Renal cortical epithelial cell (primary cell): ENCODE data around the gene BORCS6. TPM values are rescaled to one million over a fixed set of nuclear protein-coding genes. Genes with fewer than 3 reads are reported as not detected.

ENCODE experiments used
- DNase-seq: peaks from one replicate; pipeline ENCODE4 v3.0.0-alpha.2; 2011; ENCODE audit warnings: low read depth
- total RNA-seq: library from RNA; depleted of rRNA; stranded (reverse); fragments of >200 nt; gene quantifications from 2 replicates; pipeline ENCODE4 v1.2.3, GENCODE V29; 2014

BORCS6 gene
- total RNA-seq, 1 donor from 2014 or later: 11.5 TPM

DNA sequence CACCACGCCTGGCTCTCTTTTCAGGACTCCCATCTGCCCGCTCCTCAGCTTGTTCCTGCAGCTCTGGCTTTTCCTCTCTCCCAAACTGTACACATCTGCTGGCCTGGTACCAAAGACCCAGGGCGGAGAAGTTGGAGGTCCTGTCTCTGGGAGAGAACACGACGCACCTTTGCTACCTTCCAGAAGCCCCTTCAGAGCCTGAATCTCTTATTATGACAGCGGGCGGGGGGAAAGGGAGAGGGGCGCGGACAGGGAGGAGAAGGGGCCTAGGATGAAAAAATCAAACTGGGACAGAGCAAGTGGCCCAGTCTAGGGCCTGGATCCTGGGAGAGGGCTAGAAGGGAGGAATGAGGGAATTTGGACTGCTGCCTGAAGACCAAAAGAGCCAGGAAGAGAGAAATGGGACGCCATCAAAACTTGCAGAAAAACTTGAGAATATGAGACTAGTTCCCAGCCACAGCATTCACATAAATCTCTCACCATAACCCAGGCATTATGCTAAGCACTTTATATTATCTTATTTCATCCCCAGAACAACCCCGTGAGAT is 35.3 kb downstream of the BORCS6 start:
- DNase-seq: no peak

DNA sequence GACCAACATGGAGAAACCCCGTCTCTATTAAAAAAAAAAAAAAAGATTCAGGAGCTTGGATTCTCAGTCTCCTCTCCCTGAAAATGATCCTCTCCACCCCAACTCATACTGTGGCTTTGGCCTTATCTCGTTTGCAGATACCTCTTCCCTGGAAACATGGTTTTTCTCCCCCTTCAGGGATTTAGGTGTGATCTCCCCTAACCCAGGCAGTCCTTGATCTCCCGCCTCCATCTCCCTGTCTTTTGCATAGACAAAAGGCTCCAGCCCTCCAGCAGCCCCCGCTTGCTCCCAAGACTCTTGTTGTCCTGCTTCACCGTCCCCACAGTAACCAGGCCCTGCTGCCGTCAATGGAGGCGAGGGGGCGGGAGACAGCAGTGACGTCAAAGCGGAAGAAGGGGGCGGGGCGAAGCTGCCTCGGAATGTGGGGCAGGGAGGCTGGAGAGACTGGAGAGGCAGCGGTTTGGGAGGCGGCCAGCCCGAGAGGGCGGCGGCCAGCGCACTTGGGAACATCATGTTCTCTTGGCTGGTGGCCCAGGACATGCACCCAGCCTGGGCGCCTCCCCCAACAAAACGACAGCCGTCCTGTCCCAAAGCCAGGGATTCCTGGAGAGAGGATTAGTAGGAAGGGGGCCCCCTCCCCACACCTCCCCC is 35.9 kb downstream of the BORCS6 start:
- peak; percentile 95 for DNase-seq

DNA sequence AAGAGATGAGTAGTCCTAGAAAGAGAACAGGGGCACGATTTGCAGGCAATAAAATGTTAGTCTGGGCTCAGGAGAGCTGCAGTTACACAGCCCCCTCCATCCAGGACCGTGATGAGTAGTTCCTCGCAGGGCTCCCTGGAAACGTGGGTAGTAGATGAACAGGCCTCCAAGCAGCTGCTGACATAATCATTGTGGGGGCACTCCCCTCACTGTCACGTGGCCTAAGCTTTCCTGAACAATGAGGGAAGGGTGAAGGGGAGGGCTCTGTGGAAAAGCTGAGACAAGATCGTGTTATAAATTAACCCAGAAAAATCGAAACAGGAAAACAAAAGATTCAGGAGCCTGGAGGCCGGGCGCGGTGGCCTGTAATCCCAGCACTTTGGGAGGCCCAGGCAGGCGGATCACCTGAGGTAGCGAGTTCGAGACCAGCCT is 36.4 kb downstream of the BORCS6 start:
- DNase-seq: peak; percentile 99

DNA sequence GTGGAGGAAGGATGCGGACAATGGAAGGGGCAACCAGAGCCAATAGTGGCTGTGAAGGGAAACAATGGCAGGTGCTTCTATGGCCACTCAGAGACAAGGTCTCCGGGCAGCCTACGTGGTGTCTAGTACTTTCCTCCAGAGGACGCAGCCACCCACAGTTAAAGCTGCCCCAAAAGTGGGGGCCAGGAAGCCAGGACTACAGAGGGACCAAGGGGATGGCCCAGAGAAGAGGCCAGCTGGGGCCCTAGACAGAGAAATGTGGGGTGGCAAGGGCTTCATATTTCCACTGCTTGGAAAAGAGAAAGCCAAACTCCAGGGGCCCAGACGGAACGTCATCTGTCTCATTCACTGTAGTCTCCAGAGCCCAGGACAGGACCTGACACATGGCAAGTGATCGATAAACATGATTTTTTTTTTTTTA is 36.9 kb downstream of the BORCS6 start:
- no peak for DNase-seq

DNA sequence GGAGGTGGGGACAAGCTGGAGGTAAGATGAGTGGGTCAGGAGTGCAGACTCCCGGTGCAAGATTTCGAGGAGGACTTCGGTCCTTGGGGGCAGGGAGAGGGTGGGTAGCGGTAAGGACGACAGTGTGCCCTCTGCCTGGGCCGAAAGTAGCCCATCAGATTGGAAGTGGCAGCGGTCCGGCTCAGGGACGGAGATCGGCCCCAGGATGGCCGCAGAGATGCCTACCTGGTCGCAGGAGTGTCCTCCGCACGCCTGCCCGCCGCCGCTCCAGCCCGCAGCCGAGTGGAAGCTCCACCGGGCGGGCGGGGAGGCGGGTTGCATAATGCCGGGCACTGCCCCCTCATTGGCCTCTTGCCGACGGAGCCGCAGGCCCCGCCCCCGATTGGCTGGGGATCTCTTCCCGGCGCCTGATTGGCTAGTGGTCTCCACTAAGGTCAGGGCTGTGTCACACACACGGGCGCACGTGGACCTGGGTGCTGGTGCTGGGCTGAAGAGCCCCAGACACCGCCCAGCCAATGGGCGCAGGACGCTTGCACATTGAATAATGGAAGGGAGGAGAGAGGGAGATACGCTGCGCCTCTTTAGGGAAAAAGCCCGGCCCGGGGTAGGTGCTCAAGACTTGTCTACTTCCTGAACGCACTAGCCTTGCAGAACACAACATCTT is 37.7 kb downstream of the BORCS6 start, which contains the start of gene PER1:
PER1 (minus strand) TSS at position 293 of the 664 bp plus-strand sequence. CDS start 1,698 bp downstream, outside the sequence.
- DNase-seq: peak; percentile 90

DNA sequence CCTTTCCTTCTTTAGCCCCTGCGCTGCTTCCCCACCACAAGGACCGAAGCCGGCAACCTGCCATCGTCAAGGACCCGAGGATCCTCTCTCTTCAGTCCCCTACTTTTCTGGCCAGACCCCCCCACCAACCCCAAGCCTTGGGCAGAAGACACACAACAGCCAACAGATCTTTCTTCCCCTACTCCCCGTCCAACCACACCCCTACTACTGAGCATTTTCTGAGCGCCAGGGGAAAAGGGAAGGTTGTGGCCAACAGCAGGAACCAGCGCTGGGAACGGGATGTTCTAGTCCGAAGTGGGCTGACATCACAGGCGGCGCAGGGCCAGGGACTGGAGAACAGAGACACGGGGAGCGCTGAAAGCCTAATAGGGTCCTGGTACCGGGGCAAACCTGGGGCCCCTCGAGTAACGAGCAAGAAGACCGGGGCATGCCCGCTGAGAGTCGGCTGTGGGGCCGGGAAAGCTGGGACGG is 38.3 kb downstream of the BORCS6 start:
- DNase-seq: peak; percentile 26

DNA sequence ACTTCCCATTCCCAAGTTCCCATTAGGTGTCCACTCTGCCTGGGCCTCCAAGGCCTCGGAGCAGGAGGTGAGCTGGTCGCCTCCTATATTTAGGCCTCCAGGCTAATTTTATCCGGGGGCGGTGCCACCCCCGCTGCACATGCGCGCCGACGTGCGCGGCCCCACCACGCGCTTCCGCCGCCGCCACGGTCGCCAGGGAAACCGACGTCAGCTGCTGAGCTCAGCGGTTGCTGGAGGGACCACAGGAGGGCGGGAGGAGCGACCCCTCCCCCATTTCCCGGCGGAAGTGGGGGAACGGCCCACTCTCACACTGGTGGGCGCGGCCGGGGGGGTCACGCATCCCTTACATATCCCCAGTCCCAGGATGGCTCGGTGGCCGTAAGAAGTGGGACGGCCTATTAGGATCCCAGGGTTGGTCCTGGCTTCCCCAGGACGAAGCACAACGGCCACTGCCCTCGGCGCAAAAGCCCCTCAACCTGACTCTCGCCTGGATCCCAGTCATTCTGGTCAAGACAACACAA is 38.8 kb downstream of the BORCS6 start:
- peak; percentile 62 for DNase-seq

DNA sequence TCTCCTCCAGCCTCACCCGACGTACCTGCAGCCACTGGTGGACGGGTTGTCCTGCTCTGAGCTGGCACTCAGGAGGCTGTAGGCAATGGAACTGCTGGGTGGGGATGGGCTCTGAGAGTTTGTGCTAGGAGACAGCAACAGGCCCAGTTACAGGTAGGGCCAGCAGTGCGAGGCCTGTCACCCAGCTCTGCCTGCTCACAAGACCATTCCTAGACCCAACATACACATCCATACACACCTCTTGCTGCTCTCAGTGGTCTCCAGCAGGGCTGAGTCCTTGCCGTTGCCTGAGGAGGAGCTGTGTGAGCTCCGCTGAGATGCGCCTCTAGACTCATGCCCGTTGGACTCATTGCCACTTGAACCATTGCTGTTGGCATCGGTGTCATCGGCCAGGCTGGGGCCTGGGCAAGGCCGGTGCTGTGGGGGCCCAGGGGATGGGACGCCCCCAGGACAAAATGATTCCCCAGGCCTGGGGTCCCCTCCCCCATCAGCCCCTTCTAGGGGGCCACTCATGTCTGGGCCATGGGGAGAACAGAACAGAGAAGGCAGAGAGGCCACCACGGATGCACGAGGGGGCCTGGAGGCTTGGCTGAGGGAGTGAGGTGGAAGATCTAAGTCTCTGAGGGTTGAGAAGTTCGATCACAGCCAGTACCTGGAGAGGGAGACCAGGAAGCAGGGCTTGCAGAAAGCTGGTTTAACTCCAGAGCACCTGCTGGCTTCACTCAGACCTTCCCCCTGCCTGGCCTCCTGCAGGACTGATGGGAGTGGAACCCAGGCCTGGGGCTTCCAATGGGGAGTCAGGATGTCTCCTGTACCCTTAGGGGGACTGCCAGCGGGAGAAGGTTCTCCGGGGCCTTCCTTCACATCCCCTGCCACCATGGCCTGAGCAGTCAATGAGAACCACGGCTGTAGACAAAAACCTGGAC is 39.5 kb downstream of the BORCS6 start:
- DNase-seq: no peak

DNA sequence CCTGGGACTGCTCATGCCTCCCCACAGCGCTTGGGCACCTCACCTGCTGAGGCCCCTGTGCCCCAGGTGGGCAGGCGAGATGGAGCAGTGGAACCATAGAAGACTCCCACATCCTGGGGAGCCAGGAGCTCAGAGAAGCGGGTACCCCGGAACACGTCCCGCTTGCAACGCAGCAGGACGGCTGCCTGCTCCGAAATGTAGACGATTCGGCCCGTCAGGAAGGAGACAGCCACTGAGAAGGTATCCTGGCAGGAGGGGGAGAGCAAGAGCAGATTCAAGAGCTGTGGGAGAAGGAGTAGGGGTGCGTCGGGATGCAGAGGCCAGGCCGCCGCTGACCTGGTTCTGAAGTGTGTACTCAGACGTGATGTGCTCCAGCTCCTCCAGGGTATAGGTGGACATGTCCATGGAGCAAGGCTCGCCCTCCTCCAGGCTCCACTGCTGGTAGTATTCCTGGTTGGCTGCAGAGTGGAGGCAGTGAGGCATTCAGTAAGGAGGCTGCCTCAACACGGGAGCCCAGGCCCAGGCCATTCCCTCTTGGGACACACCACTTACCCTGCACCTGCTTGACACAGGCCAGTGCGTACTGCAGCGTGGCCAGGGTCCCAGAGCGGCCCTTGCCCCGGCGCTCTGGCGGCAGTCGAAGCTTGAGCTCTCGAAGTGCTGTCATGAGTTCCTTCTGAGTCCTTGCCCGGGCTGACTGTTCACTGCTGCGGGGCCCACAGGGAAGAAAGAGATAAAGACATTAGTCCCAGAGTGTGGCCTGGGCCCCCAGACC is 40.4 kb downstream of the BORCS6 start:
- DNase-seq: no peak

DNA sequence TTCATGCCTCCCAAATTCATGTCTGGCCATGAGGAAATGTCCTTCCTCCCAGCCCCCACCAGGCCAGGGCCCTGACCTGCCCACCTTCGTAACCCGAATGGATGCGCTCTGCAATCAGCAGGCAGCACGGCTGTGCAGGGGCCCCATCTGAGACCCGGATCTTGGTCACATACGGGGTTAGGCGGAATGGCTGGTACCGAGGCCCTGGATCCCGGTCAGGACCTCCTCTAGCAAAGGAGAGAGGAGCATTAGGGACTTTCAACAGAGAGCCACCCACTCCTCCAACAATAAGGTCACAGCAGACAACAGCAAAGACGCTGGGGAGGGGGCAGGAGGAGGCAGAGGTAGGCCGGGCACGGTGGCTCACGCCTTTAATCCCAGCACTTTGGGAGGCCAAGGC is 41.4 kb downstream of the BORCS6 start:
- DNase-seq: no peak

DNA sequence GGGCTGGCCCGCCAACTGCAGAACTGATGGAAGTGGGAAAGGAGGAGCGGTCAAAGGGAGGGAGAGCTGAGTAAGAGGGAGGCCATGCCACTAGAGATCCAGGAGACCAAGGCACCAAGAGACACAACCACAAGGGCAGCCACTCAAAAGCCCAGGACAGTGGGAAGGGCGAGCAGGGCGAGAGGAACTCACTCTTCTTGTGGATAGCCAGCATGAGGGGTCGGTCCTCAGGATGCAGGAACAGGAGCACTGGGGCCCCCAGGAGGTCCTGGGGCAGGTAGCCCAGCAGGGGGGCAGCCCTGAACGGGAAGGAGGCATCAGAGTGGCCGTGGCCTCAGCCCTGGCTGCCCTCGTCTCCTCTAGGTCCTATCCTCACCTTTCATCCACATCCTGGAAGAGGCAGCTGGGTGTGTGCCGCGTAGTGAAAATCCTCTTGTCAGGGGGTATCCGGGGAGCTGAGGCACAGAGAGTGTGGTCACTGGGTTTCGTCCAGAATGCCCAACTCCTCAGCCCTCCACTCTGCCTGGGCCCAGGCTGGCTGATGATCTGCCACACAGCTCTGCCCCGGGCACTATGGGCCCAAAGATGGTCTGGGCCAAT is 42.1 kb downstream of the BORCS6 start:
- DNase-seq: no peak

DNA sequence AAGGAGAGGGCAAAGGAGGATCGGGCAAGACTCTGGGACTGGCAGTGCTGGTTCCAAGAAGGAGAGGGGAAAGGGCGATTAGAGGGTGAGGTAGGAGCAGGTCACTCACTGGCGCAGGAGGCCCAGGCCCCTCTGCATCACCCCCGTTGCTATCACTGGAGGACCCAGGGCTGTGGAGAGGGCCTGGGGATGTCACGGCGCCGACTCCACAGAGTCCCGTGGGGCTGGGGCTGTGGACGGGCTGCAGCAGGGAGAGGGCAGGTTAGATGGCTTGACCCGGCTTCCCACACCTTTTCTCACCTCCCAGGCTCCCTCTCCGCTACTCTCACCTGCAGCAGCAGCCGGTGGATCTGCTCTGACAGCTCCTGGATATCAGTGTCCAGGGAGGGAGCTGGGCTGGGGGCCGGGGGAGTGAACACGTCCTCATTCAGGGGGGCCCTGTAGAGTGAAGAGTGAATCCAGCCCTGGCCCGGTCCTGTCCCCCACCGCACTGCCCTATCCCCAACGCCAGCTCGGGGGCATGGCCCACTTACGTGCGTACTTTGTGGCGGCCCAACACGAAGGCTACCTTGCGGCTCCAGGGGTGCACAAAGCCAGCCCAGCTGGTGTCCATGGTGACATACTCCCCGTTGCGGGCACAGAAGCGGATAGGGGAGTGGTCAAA is 42.7 kb downstream of the BORCS6 start:
- no peak for DNase-seq

DNA sequence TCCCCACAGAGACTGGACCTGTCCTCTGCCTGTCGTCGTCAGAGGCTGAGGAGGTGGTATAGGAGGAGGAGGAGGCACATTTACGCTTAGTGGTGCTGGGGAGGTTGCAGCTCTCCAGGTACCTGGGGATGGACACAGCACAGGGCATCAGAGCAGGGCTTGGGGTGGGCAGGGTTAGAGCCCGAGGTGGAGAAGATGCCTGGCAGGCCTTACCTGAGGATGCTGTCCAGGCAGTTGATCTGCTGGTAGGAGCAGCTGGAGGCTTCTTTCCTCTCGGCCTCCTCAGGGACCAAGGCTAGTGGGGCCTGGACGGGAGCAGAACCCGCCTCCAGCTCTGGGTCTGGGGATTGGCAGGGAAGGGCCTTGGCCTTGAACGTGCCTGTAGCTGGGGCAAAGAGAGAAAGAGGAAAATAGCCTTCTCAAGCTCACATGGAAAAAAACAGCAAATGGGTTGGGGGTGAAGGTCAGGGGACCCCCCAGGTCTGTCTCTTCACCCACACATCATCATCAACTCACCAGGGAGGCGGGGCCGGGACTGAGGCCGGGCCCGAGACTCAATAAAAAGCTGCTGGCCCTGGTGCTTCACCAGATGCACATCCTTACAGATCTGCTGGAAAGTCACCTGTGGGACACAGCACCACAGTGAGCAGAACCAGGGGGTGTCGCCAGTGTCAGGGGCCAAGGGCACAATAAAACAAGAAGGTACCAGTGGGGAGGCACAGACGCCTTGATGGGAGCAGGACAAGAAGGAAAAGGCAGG is 43.4 kb downstream of the BORCS6 start:
- DNase-seq: no peak

DNA sequence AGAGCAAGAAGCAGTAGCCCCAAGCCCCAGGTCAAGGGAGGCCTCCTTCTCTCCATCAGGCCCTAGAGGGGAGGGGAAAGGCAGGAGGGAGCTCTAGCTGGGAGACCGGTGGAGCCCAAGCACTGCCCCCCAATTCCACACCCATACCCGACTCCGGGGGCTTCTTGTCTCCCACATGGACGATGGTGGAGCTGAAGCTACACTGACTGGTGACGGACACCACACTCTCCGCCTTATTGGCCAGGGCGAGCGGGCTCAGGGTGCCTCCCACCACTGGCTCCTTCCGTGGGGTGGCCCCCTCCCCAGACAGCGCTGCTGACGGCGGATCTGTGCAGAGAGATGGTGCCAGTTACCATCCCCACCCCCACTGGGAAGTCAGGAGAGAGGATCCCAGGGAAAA is 44.2 kb downstream of the BORCS6 start:
- no peak for DNase-seq

DNA sequence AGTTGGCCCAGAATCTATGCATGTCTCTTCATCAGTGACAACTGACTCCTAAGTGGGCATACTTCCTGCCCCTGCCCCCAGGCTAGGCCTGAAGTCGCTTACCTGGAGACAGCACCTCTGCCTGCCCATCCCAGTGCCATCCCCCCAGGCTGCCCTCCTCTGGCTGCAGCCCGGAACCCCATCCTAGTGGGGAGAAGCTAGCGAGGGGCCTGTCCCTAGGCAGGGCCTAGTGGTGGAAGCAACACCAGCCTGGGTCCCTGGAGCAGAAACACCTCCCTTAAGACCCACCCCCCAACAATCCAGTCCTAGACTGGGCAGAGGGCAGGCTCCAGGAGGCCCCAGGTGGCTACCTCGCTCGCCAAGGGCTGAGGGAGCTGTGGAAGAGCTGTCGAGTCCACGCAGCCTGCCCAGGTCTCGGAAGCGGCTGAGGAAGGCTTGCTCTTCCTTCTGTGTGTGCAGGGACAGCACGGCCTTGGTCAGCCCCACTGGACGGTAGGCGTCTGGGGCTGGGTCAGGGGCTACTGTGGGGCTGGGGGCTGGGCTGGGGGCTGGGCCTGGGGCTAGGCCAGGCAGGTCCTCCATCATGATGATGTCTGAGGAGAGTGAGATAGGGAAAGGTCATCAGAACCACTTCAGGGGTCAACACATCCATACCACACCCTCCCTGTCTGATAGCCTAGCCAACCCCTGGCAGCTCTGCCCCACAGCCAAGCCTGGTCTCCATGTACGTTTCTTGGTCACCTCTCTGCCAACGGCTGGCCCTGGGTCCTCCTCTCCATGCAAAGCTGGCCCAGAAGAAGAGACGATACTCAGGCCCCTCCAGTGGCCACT is 45.4 kb downstream of the BORCS6 start:
- no peak for DNase-seq

DNA sequence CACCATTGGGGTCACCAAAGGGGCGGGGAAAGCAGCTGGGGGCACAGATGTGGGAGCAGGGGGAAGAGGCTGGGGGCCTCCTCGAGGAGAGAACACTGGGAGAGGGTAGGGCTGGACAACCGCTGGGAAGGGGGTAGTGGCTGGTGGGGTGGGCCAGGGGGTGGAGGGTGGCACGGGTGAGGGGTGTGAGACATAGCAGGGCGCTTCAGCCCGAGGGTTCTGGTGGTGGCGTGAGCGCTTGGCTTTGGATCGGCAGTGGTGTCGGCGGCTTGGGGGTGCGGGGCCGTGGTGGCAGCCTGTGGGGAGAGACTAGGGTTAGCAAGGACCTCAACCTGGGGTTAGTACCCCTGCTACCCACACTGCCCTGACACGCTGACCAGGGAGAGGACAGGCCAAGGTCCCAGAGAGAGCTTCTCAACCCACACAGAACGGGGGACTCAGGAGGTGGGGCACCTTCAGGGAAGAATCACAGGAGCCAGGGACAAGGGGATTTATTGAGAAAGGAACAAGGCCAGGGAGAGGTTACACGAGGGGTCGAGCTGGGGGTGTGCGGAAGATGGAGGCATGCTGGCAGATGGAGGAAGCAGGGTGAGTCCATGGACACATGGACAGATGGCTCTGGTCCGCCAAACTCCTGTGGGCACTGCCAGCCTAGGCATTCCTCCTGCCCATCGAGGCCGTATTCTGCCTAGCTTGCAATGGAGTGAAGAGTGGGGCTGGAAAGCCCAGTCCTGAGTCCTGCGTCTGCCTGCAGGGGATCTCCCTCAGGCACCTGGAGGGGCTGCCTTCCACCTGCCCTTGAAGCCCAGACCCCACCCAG is 46.2 kb downstream of the BORCS6 start:
- DNase-seq: no peak

DNA sequence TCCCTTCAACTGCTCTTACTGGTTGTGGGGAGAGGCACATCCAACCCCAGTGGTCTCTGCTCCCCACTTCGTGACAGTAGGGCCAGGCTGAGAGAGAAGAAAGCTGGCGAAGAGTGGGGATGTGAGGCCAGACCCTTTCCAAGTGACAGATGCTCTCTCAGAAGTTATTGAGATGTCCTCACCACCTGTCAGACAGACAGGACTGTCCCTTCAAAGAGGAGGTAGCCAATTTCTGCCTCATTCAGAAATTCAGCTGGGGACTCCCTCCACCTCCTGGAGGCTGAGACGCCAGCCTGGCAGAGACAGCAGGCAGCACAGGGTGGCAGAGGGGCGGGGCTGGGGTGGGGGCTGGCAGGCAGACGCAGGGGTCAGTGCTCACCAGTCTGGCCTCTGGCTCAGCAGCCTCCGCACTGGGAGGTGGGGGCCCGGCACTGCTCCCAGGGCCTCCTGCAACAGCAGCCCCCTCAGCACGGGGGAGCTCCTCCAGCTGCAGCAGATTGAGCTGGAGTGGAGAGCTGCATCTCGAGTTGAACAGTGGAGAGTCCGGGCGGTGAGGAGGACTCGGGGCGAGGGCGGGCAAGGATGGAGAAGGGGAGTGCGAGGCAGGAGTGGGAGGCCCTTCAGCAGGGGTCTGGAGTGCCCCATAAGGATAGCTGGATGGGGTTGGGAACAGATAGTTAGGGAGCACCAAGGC is 46.9 kb downstream of the BORCS6 start:
- DNase-seq: no peak
